HG03039 (cell line): Measurements from ENCODE around the gene ADD1.
A peak's percentile ranks its signal among the peaks of the same experiment; 100 is the strongest.

Experiments
- ATAC-seq: cut with Tn5 transposase; IDR thresholded peaks from one replicate; pipeline ENCODE4 v1.9.1; 2021; ENCODE audit warnings: mild to moderate bottlenecking, moderate library complexity; ENCODE audit not compliant: unreplicated experiment

ADD1 gene

DNA sequence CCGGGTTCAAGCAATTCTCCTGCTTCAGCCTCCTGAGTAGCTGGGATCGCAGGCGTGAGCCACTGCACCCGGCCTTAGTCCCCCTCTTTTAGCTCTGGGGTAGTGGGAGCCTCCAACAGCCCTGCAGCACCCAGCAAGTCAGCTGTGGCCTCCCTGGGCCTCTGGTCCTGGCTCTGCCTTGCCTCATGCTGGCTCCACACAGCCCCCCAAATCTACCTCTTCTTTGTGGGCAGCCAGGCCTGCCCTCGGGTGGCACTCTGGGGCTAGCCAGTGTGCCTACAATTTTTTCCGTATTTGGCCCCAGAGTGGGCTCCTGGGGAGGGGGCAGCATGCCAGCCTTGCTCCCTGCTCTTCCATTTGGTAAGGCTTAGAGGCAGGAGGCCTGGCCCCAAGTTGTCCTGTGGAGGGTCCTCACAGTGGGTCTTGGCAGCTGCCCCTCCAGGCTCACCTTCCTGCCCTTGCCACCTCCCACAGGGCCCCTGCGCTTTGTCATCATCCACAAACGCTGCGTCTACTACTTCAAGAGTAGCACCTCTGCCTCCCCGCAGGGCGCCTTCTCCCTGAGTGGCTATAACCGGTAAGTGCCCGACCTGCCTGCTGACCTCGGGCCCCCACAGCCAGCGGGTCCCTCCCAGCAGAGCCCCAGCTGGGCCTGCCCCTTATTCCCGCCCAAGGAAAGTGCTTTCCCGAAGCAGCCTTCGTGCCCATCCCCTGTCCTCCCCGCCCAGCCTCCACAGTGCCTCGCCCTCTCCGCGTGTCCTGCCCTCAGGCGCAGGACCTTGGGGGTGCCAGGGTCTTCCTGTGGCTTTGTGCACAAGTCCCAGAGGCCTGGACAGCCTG, 21.0 kb upstream of the ADD1 start:
- ATAC-seq: no peak

DNA sequence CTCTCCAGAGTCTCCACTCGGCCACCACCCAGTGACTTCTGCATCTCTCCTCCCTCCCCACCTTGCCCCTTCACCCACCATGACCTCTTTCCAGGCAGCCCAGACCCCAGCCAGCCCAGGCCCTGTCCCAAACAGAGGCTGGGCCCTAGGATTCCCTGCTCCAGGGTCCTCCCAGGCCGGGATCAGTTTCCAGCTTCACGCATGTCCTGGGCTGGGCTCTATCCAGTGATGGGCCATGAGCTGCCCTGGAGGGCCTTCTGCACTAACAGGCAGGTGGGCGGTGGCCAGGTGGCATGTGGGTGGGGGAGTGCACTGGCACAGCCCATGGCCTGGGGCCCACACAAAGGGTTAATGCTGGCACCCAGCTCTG, 20.4 kb upstream of the ADD1 start:
- ATAC-seq: no peak

DNA sequence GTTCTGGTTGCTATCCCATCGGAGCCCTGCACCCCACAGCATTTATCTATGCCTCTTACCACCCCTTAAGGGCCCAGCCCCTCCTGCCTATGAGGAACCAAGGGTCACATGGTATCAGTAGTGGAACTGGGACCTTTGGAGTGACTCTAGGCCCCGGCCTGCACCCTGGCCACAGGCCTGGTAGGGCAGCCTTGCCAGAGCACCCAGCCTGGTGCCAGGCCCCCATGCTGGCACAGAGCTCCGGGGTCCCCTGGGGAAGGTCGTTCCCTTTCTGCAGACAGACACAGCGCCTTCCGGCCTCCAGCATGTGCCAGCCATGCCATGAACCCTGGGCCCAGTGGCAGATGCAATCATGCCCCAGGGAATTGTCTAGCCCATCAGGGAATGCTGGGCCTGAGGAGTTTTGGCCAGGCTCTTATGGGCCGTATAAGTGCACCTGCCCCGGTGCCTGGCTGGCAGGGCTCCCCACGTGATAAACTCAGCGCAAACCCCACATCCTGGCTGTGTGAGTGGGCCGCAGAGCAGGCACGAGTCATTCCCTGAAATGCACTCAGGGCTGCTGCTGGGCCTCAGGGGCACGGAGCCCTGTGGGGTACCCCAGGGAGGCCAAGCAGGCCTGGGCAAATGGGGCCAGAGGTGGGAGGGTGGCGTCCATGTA, 19.8 kb upstream of the ADD1 start:
- ATAC-seq: no peak

DNA sequence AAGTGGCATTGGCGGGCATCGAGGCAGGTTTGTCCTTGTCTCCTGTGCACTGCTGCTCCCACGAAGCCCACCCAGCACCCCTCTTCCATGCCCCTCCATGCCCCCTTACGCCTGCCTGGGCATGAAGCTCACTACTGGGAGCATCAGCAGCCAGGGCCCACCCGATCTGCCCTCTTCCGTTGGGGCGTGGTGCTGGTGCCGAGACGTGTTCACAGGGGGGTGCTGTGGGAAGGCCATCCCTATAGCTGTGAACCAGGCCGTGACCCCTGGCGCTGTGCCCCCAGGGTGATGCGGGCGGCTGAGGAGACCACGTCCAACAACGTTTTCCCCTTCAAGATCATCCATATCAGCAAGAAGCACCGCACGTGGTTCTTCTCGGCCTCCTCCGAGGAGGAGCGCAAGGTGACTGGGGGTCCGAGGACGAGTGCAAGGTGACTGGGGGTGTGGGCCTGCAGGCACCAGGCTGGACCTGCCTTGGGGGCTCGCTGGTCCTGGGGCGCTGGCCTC, 19.3 kb upstream of the ADD1 start:
- ATAC-seq: no peak

DNA sequence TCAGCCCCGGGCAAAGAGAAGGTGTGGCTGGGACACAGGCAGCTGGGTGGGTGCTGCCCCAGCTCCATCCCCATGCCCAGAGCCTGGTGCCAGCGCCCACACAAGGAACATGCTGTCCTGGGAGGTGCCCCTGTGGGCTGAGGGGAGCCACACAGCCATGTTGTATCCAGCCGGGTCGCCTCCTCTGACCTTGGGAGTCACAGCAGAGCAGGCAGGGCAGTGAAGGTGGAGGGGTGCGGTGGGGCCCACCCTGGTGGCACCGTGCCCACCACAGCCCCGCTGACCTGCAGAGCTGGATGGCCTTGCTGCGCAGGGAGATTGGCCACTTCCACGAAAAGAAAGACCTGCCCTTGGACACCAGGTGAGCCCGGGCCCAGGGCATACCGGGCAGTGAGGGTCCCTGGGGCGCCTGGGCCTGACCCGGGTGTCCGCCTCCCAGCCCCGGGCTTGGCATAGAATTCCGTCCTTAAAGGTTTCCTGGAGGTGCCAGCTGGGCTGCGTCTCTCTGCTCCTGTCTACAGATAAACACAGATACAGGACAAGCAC, 18.7 kb upstream of the ADD1 start:
- ATAC-seq: no peak

DNA sequence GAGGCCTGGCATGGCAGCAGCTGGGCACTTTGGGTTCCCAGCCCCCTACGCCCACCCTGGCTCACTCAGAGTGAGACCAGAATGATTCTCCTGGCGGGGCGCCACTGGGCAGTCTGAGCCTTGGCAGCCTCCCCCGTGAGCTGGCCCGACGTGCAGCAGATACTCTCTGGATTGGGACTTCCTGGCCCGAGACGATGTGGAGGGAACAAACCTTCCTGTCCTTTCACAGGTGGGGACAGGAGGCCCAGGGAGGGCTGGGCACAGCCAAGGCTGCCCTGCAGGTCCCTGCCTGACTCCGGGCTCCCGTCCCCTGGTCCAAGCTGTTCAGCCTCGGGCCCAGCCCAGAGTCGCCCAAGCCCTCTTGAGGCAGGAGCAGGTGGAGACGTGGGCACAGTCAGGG, 17.9 kb upstream of the ADD1 start:
- ATAC-seq: no peak

DNA sequence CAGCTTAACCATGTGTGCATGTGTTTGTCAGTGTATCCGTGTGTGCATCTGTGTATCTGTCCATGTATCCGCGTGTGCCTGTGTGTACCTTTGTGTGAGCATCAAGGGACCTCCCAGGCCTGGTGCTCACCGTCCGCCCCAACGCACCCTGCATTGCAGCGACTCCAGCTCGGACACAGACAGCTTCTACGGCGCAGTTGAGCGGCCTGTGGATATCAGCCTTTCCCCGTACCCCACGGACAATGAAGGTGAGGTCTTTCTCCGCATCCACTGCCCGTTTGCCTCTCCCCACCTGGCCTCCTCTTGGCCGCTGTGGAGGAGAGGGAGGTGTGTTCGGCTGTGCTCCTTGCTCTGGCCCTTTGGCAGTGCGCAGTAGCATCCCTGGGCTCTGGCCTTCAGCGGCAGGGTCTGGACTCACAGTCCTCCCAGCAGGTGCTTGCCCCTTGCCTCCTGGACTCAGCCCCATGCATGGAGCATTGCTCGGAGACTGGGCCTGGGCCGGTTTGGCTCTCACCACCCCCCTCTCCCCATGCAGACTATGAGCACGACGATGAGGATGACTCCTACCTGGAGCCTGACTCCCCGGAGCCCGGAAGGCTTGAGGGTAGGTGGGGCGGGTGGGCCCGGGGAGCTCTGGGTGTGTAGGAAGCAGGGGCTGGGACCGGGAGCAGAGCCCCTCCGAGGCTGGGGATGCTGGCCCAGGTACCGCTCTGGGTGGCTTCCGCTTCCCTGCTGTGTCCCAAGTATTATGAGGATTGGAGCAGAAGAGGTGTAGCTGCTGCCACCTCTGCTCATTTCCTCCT, 16.4 kb upstream of the ADD1 start:
- ATAC-seq: no peak

DNA sequence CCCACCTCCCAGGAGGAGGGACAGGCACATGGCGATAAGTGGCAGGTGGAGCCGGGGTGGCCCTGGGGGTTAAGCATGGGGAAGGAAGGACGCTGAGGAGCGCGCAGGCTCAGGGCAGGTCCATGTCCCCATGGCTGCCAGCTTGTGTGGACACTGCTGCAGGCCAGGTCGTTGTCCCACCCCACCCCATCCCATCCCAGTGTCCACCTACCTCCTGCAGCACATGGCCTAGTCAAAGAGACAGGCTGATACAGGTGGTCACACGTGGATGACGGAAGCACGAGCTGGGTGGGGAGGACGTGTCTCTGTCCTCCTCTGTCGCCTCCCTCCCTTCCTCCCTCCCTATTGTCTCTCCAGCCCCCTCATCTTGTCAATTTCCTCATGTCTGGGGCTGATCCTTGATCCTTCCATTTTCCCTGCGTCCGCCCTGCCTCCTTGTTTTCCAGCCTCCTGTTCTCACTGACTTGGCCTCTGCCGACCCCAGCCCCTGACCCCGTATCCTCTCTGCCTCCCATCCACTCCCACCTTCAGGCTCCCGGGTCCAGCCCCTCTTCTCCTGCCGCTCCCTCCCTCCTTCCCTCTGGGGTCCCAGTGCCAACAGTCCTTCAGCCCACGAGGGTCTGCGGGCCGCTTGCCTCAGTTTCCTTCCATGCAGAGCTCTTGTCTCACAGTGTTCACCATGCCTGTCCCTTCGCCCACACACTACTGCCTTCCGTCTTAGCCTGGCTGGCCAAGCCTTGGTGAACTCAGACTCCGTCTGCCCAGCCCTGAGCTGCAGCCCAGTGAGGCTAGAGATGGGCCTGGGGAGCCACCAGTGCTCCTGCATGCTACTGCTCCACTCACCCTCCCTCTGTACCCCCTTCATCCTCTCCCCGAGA, 15.5 kb upstream of the ADD1 start:
- ATAC-seq: no peak

DNA sequence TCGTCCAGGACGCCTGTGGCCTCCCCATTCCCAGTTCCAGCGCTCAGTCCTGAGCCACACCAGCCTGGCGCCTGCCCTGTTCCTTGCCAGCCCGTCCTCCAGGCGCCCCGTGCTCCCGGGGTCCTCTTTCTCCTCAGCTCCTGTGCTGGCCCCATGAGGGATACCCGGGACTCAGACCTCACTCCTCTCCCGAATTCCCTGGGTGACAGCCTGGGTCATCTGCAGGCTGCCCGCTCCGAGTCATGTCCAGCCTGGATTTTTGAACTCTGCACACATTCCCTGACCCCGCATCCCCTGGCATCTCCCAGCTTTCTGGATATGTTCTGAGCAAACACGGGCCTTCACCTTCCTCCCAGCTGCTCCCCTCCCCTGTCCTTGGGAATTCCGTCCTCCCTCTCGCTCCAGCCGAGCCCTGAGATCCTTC, 14.9 kb upstream of the ADD1 start:
- no peak for ATAC-seq

DNA sequence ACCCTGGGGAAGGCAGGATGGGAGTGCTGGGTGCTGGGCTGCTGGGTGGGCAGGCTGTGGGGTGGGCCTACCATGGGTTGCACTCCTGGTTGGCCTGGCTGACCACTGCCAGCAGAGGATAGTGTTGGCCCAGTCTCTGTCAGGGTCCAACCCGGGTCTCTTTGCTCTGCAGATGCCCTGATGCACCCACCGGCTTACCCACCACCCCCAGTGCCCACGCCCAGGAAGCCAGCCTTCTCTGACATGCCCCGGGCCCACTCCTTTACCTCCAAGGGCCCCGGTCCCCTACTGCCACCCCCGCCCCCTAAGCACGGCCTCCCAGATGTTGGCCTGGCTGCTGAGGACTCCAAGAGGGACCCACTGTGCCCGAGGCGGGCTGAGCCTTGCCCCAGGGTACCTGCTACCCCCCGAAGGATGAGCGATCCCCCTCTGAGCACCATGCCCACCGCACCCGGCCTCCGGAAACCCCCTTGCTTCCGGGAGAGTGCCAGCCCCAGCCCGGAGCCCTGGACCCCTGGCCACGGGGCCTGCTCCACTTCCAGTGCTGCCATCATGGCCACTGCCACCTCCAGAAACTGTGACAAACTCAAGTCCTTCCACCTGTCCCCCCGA, 14.2 kb upstream of the ADD1 start:
- ATAC-seq: no peak

DNA sequence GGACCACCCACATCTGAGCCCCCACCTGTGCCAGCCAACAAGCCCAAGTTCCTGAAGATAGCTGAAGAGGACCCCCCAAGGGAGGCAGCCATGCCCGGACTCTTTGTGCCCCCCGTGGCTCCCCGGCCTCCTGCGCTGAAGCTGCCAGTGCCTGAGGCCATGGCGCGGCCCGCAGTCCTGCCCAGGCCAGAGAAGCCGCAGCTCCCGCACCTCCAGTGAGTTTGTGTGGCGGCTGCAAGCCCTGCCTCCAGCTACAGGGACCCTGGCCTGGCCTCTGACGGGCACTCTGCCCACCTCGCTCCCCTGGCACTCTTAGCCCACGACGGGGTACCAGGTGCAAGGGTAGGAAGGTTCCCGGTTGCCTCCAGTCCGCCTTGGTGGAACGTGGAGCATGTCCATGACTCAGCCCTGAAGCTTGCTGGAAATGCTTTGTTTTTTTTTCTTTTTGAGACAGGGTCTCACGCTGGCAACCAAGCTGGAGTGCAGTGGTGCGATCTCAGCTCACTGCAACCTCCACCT, 13.7 kb upstream of the ADD1 start:
- ATAC-seq: no peak

DNA sequence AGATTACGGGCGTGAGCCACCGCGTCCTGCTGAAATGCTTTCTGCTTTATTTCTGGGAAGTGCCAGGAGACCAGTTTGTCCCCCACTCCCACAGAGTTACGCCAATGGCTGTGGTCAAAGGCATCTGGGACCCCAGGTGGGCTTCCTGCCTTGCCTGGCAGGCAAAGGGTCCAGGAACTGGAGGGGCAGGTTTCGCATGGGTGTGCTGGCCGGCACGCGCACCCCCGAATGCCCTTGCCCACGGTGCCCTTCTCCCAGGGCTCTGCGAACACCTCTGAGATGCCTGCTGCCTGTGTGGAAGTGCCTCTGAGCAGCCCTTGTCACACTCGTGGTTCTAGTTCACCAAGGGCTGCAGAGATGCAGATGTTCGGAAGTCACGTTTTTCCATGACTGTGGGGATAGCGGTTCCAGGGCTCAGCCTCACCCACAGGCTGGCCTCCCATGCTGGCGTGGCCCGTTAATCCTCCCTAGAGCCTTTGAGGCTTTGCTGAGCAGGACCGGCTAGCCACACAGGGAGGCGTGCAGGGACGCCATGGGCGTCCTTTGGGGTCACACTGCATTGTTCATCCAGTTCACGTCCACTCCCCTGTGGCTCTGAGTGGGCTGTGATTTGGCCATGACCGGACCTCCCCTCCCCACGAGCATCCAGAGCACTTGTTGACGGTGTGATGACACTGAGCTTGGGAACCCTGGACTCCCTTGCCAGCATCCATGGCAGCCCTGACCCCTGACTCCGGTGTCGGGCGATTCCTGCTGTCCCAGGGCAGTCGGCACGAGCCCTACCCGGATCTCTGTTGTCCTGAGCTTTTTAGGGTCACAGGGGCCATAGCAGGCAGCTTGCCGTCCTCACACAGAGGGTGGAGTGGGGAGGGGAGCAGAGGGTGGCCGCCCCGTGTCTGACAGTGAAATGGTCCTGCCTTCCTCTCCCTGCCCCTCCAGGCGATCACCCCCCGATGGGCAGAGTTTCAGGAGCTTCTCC, 12.7 kb upstream of the ADD1 start:
- ATAC-seq: no peak

DNA sequence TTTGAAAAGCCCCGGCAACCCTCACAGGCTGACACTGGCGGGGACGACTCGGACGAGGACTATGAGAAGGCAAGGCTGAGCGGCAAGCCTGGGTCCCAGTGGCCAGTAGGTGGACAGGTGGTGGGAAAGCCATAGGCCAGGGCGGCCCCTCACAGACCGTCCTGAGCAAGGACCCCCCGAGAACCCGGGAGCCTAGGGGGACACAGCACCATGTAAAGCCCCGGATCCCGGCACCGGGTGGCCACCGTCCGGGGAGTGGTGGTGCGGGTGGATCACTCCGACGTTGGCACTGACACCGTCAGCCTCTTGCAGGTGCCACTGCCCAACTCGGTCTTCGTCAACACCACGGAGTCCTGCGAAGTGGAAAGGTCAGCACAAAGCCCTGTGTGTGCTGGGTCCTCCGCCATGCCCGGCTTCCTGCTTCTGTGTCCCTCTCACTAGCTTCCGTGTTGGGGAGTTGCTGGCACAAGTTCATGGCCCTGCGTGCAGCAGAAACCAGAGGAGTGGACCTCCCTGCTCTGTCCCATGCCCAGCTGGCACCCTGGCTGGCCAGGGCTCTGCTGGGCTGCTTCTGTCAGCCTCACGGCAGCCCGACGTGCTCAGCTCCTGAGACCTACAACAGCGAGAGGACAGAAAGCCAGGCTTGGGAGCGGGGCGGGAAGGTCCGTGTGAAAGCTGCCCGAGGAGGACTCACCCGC, 11.9 kb upstream of the ADD1 start:
- no peak for ATAC-seq

DNA sequence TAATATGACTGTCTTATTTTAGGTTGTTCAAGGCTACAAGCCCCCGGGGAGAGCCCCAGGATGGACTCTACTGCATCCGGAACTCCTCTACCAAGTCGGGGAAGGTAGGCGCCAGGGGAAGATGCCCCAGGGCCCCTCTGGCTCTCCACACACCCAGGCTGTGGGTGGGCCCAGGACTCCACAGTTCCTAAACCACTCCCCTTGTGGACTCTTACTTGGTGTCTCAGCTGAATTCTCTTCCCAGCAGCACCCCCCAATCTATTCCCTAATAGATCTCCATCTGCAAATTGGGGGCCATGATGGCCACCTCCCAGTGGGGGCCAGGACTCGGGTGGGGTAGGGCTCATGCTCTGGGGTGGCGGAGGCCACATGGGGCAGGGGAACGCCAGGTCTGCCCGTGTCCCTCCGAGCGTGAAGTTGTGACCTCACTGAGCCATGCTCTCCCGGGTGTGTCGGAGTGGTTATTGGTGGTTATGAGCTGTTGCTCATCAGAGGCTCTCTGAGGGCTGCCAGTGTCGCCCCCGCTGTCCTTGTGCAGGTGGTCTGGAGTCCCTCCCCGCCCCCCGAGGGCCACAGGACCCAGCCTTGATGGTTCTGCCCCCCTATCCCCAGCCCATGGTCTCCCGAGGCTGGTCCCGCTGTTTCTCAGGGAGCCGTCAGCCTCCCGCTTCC, 11.2 kb upstream of the ADD1 start:
- peak; percentile 55 for ATAC-seq

DNA sequence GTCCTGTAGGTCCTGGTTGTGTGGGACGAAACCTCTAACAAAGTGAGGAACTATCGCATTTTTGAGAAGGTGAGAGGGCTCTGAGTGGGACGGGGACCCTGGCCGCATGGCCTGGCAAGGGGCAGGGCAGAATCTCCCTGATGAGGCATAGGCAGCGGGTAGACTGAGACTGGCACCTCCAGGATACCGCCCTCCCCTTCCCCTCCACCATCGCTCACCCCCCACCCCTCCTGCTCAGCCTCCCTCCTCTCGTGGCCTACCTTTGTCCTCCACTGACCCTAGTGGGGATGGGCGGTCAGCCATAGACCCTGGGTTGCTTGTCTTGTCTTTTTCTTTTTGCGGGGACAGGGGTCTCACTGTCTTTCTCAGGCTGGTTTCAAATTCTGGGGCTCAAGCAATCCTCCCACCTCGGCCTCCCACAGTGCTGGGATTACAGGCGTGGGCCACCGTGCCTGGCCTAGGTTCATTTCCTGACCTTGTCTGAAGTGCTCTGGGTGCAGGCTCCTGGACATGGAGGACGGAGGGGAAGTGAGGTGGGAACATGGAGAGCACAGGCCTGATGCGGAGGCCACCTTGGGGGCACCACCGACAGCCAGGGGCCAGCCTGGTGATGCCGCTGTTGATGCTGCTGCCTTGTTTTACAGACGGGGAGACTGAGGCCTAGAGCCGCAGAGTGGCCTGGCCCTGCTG, 10.5 kb upstream of the ADD1 start:
- ATAC-seq: no peak

DNA sequence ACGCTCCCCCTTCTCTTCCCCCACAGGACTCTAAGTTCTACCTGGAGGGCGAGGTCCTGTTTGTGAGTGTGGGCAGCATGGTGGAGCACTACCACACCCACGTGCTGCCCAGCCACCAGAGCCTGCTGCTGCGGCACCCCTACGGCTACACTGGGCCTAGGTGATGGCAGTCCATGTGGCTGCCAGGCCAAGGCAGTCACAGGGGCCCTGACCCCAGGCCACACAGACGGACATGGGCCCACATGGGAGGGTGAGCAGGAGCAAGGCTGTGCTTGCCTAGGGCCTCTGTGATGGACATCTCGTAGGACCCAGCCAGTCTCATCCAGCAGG, 10.0 kb upstream of the ADD1 start:
- ATAC-seq: no peak
